Activated CD4-positive, alpha-beta T cell treated with anti-CD3 and anti-CD28 coated beads, Interleukin-2, Interleukin-6, amounts not matched to agents 100 ng/mL and 50 ng/mL, durations not matched to agents 16 hours and 8 hours (primary cell): ENCODE data around the gene OR52B4.
"Not testable (repeated sequence)": the region's sequence is repeated elsewhere in the genome, so short reads cannot be mapped to it uniquely, and the experiment has no call there.

Experiments
- DNase-seq: peaks from one replicate; pipeline ENCODE4 v3.0.0-alpha.2; 2020

Gene OR52B4

GRCh38 chr11:4368286-4368685 is at the start of gene OR52B4:
Gene OR52B4 (minus strand): TSS chr11:4368386. CDS start chr11:4368295, 91 bp downstream.
- no peak for DNase-seq

GRCh38 chr11:4416816-4417215 is 48.6 kb upstream of the OR52B4 start:
- DNase-seq = no peak

- DNase-seq = no peak
Observed at GRCh38 chr11:4416306-4416705, 48.1 kb upstream of the OR52B4 start.

GRCh38 chr11:4406206-4406605 is 38.0 kb upstream of the OR52B4 start:
- DNase-seq = not testable (repeated sequence)

GRCh38 chr11:4393858-4394223 is 25.7 kb upstream of the OR52B4 start:
- no peak for DNase-seq

- peak; percentile 91 for DNase-seq
Observed at GRCh38 chr11:4393209-4393857, 25.1 kb upstream of the OR52B4 start, which contains the start of gene TRIM21. Gene TRIM21 (minus strand): TSS chr11:4393702. CDS start chr11:4390409, 3,293 bp downstream.

GRCh38 chr11:4388221-4388620 is 20.0 kb upstream of the OR52B4 start:
- no peak for DNase-seq

- DNase-seq = no peak
Observed at GRCh38 chr11:4385978-4386740, 18.0 kb upstream of the OR52B4 start.

- DNase-seq = no peak
Observed at GRCh38 chr11:4381901-4382300, 13.7 kb upstream of the OR52B4 start.

- DNase-seq = peak; percentile 39
Observed at GRCh38 chr11:4375431-4376140, 7.4 kb upstream of the OR52B4 start.

GRCh38 chr11:4370166-4370565 is 2.0 kb upstream of the OR52B4 start:
- DNase-seq = no peak

GRCh38 chr11:4348142-4348541 is 20.0 kb downstream of the OR52B4 start:
- not testable (repeated sequence) for DNase-seq

GRCh38 chr11:4345366-4345765 is 22.8 kb downstream of the OR52B4 start:
- not testable (repeated sequence) for DNase-seq

GRCh38 chr11:4334356-4334755 is 33.8 kb downstream of the OR52B4 start:
- DNase-seq = not testable (repeated sequence)
